Measurements from ENCODE around the gene CCL2.

DNA sequence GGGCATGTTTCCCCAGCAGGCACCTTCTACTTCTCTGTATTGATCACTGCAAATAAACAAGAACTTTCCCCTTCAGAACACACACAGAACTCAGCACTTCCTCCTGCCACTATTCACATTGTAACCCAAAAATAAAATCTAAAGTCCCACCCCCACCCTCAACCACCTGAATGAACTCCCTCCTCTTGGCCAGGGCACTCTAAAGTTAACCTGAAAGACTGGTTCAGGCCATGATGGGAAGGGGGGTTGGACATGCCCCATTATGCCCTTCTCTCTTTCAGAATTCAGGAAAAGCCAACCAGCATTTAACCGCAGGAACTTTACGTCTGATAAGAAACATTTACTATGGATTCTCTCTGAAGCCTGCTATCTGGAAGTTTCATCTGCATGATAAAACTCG is 27.4 kb upstream of the CCL2 start:
- TF ChIP-seq EZH2 (IDR thresholded peaks at IDR 0.05; ENCODE audit: insufficient read depth, poor library complexity, severe bottlenecking) (no peak), EZH2phosphoT487 (IDR thresholded peaks at IDR 0.05; ENCODE audit: insufficient read depth, low read depth) (no peak)

Measured in GM23248 (cell line).